GM21576 (cell line): ENCODE results near the gene ZNF709.
"Not testable (repeated sequence)": the region's sequence is repeated elsewhere in the genome, so short reads cannot be mapped to it uniquely, and the experiment has no call there.

ENCODE experiments used
- ATAC-seq: cut with Tn5 transposase; IDR thresholded peaks from one replicate; pipeline ENCODE4 v1.9.1; 2021; ENCODE audit warnings: mild to moderate bottlenecking, moderate library complexity; ENCODE audit not compliant: unreplicated experiment

Gene ZNF709

DNA sequence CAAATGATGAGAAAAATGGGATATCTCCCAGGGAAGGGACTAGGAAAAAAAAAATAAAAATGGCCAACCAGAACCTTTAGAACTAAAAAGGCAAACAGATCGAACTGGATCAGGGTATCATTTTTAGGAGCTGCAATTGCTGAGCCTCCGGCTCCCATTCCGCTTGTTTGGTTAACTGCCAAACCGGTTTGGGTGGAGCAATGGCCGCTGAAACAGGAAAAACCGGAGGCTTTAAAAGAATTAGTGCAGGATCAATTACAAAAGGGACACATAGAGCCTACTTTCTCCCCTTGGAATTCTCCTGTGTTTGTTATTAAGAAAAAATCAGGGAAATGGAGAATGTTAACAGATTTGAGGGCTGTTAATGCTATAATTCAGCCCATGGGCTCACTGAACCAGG, 31.1 kb downstream of the ZNF709 start:
- no peak for ATAC-seq

DNA sequence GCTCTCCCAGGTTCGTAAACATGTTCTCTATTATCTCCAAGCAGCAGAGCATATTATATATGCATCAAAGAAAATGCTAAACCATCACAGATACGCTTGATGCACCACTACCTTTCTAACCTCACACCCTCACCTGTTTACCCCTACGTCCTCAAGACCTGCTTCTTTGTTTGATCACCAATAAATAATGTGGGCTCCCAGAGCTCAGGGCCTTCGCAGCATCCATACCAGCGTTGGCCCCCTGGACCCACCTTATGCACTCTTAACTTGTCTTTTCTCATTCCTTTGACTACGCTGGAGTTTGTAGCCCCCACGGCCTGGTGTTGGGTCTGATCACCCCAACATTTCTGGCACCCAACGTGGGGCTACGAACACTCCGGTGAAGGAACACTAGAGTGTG, 33.8 kb downstream of the ZNF709 start:
- ATAC-seq = no peak

DNA sequence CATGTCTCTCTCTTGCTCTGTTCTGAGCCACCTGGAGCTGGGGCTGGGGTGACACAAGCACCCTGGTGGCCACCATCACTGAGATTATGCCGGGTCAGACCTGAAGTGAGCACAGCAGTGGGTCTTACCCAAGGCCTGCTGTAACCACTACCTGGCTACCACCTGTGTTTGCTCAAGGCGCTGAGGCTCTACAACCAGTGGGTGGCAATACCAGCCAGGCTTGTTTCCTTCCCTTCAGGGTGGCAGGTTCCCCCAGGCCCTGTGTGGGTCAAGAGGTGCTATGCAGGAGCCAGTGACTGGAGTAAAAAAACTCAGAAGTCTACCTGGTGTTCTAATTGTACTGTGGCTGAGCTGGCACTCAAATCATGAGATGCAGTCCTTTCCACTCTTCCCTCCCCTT, 35.8 kb downstream of the ZNF709 start:
- no peak for ATAC-seq

DNA sequence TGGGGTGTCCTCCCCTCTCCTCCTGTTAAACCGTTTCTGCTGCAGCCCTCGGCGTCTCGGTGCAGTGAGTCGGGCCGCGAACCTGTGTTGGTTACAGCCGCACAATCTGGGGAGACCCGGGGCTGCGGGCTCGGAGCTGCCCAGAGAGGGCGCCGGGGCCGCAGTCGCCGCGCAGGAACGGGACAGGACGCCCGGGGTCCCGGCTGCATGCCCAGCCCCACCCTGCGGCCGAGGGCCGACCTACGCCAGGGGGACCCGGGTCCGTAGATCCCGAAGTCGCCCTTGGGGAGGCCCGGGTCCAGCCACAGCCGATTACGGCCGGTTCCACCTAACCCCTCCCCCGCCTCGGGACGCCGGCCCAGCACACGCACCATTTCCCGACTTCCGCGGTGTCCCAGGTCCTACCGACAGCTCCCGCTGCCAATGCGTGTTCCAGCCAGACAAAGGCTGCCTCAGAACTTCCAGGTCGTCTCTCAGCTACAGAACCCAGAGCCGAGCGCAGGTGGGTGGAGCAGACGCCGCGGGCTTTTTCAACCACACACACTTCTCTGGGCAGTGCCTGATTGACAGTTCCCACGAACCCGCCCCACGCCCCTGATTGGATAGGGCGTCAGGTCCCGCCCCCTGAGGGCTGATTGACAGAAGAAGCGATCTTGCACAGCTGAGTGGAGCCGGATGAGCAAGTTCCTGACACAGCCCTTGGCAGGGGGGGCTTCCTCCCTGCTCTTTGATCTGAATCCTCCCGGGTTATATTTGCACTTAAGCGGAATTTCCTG, 43.9 kb downstream of the ZNF709 start, which contains the start of gene ZNF443:
Gene ZNF443, minus strand, starts transcription at position 481 of the 776 bp plus-strand sequence. Its CDS starts 107 bp downstream, at position 374.
- peak; percentile 97 for ATAC-seq

DNA sequence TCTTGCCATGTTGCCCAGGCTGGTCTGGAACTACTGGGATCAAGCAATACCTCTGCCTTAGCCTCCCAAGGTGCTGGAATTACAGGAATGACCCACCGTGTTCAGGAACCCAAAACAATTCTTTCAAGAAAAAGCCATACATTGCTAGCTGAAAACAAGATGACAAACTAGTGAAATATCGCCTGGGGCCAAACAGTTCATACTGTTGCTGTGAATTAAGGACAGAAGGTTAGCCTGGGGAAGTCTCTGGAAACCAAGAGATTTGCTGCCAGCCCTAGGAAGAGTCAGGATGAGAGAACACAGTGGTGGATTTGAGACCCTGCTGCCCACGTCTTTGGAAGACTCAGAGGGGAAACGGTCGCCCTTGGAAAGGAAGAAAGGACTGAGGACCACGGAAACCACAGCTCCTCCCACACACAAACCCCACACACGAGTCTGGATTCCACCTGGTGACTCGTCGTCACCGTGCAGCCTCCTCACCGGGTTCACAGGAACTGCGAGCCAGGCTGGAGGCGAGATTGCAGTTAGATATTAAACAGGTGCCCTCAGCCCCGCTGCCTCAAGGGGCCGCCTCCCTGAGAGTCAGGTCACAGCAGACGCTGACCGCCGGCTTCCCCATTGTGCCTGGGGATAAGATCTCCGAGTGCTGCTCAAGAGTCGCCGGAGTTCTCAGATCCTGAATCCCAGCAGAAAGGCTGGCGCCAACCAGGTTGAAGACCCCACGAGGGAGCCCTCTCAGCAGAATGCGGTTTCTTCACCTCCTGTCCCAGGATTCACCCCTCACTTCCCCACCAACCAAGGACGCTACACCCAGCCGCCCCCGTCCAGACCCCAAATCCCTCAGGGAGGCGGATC, 44.7 kb downstream of the ZNF709 start:
- ATAC-seq = peak; percentile 19

DNA sequence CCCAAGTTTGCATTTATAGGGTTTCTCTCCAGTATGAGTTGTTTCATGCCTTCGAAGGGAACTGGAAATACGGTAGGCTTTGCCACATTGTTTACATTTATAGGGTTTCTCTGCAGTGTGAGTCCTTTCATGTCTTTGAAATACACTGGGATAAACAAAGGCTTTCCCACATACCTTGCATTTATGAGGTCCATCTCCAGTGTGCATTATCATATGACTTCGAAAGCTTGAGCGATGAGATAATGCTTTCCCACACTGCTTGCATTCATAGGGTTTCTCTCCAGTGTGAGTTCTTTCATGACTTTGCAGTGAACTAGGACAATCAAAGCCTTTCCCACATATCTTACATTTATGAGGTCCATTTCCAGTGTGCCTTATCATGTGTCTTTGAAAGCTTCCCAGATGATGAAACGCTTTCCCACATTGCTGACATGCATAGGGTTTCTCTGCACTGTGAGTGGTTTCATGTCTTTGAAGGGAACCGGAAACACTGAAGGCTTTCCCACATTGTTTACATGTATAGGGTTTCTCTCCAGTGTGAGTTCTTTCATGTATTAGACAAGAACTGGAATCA, 53.8 kb downstream of the ZNF709 start:
- not testable (repeated sequence) for ATAC-seq

DNA sequence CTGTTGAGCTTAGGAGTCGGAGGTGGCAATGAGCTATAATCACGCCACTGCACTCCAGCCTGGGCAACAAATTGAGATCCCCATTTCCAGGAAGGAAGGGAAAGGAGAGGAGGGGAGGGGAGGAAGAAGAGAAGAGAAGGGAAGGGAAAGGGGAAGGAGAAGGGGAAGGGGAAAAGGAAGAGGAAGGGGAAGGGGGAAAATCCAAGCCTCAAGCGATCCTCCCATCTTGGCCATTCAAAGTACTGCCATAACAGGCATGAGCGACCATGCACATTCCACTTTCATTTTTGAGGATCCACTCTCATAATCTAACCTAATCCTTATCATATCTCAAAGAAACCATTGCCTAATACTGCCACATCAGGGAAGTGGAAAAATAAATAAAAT, 58.7 kb downstream of the ZNF709 start:
- no peak for ATAC-seq

DNA sequence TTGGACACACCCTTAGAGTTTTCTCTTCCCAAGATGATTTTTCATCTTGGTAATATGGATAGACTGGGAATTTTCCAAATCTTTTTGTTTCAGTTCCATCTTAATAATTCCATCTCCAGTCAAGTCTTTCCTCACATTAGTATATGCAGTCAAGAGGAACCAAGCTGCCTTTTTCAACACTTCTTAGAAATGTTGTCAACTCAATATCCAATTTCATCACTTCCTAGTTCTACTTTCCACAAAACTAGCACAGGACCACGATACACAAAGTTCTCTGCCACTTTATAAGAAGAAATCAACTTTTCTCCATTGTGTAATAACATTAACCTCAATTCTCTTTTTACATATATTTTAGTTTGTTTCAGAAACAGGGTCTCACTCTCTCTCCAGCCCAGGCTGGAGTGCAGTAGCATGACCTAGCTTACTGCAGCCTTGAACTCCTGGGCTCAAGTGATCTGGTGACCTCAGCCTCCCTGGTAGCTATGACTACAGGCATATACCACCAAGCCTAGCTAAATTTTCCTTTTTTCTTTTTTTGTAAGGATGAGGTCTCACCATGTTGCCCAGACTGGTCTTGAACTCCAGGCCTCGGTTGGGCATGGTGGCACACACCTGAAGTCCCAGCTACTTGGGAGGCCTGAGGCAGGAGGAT, 59.3 kb downstream of the ZNF709 start:
- ATAC-seq = no peak

DNA sequence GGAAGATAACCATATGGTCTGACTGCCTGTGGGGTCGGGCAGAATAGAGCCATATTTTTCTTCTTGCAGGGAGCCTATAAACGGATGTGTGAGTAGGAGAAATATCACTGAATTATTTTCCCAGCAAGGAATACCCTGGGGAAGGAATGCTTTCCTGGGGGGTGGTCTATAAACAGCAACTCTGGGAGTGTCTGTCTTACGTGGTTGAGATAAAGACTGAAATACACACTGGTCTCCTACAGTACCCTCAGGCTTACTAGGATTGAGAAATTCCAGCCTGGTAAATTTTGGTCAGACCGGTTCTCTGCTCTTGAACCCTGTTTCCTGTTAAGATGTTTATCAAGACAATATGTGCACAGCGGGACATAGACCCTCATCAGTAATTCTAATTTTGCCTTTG, 67.3 kb downstream of the ZNF709 start:
- ATAC-seq = not testable (repeated sequence)

DNA sequence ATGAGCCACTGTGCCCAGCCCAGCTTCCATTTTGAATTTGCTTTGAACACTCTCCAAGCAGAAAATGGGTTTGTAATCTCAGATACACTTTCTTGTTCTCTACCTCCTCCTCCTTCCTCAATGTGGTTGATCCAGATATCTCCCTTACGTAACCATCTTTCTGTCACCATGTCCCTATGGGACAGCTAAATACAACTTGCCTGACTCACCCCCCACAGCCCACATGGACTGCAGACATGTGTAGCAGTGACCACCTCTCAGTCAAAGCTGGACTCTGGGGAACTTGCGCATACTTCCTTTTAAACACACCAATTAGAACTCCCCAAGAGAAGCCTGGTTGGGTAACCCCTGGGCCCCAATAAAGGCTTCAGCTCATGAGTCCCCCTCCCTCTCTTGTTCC, 72.7 kb downstream of the ZNF709 start:
- ATAC-seq = no peak
